HL-60 (cell line): ENCODE results near the gene ANKRA2.

Source experiments
- DNase-seq, 2 experiments: peaks; one replicate each; pipeline ENCODE4 v3.0.0-alpha.2; 2010 to 2020; ENCODE audit warnings: low read depth in 1 of 2, low spot score in 1 of 2
- H3K27ac ChIP-seq: fragments of 250-450 bp; sonication (Bioruptor Pico); replicated peaks from 2 replicates; pipeline ENCODE4 v1.5.1; 2020; ENCODE audit warnings: mild to moderate bottlenecking, moderate library complexity
- H3K27me3 ChIP-seq: fragments of 250-450 bp; sonication (Bioruptor Pico); 2 replicates; pipeline ENCODE4 v1.5.1; 2021; ENCODE audit warnings: mild to moderate bottlenecking, moderate library complexity; ENCODE audit not compliant: insufficient read depth, poor library complexity, severe bottlenecking
- H3K4me3 ChIP-seq: replicated peaks from 2 replicates; pipeline ENCODE4 v1.5.1; 2011; ENCODE audit warnings: mild to moderate bottlenecking, control low read depth, low read length; ENCODE audit not compliant: insufficient read depth
- GABPA ChIP-seq: IDR thresholded peaks from 2 replicates; pipeline ENCODE4 v1.6.1; 2012; ENCODE audit warnings: low read depth
- POLR2AphosphoS5 ChIP-seq: IDR thresholded peaks from 2 replicates; pipeline ENCODE4 v1.6.1; 2012; ENCODE audit warnings: low read depth
- SPI1 ChIP-seq: IDR thresholded peaks from 2 replicates; pipeline ENCODE4 v1.6.1; 2012; ENCODE audit warnings: low read depth, mild to moderate bottlenecking, borderline replicate concordance
- TF ChIP-seq, protein P1 (sequence below): IDR thresholded peaks from 2 replicates; pipeline ENCODE4 v1.6.1; 2012; ENCODE audit warnings: low read depth; ENCODE audit not compliant: insufficient replicate concordance
- TF ChIP-seq, protein P2 (sequence below): IDR thresholded peaks from one replicate; pipeline ENCODE4 v1.5.1; 2011; ENCODE audit warnings: low read length, control low read depth, inconsistent platforms; ENCODE audit not compliant: insufficient read depth

Gene ANKRA2

DNA sequence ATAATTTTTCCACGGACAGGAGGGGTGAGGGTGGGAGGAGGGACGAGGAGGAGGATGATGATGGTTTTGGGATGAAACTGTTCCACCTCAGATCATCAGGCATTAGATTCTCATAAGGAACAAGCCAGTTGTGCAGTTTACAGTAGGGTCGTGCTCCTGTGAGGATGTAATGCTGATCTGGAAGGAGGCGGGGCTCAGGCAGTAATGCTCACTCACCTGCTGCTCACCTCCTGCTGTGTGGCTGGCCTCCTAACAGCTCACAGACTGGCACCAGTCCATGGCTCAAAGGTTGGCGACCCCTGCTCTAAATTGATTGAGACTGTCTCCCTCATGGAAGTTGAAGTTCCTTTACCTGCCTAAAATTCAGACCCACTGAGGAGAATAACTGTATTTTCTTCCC lies 33.2 kb downstream of the ANKRA2 start:
- TF ChIP-seq GABPA: no peak
- TF ChIP-seq, protein P1, sequence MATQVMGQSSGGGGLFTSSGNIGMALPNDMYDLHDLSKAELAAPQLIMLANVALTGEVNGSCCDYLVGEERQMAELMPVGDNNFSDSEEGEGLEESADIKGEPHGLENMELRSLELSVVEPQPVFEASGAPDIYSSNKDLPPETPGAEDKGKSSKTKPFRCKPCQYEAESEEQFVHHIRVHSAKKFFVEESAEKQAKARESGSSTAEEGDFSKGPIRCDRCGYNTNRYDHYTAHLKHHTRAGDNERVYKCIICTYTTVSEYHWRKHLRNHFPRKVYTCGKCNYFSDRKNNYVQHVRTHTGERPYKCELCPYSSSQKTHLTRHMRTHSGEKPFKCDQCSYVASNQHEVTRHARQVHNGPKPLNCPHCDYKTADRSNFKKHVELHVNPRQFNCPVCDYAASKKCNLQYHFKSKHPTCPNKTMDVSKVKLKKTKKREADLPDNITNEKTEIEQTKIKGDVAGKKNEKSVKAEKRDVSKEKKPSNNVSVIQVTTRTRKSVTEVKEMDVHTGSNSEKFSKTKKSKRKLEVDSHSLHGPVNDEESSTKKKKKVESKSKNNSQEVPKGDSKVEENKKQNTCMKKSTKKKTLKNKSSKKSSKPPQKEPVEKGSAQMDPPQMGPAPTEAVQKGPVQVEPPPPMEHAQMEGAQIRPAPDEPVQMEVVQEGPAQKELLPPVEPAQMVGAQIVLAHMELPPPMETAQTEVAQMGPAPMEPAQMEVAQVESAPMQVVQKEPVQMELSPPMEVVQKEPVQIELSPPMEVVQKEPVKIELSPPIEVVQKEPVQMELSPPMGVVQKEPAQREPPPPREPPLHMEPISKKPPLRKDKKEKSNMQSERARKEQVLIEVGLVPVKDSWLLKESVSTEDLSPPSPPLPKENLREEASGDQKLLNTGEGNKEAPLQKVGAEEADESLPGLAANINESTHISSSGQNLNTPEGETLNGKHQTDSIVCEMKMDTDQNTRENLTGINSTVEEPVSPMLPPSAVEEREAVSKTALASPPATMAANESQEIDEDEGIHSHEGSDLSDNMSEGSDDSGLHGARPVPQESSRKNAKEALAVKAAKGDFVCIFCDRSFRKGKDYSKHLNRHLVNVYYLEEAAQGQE: no peak
- no peak for TF ChIP-seq POLR2AphosphoS5
- TF ChIP-seq, protein P2, sequence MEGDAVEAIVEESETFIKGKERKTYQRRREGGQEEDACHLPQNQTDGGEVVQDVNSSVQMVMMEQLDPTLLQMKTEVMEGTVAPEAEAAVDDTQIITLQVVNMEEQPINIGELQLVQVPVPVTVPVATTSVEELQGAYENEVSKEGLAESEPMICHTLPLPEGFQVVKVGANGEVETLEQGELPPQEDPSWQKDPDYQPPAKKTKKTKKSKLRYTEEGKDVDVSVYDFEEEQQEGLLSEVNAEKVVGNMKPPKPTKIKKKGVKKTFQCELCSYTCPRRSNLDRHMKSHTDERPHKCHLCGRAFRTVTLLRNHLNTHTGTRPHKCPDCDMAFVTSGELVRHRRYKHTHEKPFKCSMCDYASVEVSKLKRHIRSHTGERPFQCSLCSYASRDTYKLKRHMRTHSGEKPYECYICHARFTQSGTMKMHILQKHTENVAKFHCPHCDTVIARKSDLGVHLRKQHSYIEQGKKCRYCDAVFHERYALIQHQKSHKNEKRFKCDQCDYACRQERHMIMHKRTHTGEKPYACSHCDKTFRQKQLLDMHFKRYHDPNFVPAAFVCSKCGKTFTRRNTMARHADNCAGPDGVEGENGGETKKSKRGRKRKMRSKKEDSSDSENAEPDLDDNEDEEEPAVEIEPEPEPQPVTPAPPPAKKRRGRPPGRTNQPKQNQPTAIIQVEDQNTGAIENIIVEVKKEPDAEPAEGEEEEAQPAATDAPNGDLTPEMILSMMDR: no peak
- no peak for TF ChIP-seq SPI1
- DNase-seq: no peak
- Histone ChIP-seq H3K27me3 (no peaks in the 10 kb centered on the region), H3K27ac (no peak overlapping the region), H3K4me3 (no peak overlapping the region)

DNA sequence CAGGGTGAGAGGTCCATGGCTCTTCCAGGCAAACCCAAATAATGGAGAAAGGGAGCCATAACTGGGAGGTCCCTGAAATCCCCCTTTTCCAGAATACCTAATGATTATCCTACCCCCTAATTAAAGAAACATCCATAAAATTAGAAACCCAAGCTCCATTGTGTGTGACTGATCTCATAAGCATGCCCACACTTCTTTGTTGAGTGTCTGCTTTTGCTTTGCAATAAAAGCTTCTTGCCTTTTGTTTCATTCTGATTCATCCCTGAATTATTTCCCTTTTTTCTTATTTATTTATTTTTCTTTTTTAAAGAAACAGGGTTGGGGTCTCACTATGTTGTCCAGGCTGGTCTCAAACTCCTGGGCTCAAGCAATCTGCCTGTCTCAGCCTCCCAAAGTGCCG lies 34.1 kb downstream of the ANKRA2 start:
- no peak overlapping the region for H3K4me3 ChIP-seq
- H3K27ac ChIP-seq: no peak overlapping the region
- H3K27me3 ChIP-seq: no peaks in the 10 kb centered on the region
- DNase-seq: no peak
- TF ChIP-seq, protein P2: no peak
- TF ChIP-seq SPI1: no peak
- TF ChIP-seq GABPA: no peak
- TF ChIP-seq, protein P1: no peak
- TF ChIP-seq POLR2AphosphoS5: no peak

DNA sequence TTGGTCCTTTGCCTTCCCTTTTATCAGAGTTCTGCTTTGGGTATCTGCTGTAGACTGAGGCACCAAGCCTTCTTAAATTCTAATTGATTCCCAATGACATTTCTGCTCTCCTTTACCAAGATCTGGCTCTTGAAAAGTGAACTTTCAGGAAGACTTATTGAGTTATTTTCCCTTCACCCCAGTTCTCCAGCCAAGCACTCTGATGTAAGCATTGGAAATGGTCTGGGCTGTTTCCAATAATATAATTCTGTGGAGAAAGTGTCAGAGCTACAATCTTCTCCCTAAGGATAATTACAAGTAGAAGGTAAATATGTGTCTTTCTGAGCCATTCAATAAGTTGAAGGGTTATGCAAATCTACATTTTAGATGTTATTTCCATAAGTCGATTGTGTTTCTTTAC lies 36.4 kb downstream of the ANKRA2 start:
- no peak for DNase-seq
- H3K4me3 ChIP-seq: no peak overlapping the region
- no peak overlapping the region for H3K27ac ChIP-seq
- TF ChIP-seq, protein P1: no peak
- TF ChIP-seq, protein P2: no peak
- TF ChIP-seq SPI1 (no peak), POLR2AphosphoS5 (no peak)
- H3K27me3 ChIP-seq: no peaks in the 10 kb centered on the region
